HT1080 (cell line): Measurements from ENCODE around the gene PPTC7. TPM values are rescaled to one million over a fixed set of nuclear protein-coding genes. Genes with fewer than 3 reads are reported as not detected.
"Not testable (repeated sequence)": the region's sequence is repeated elsewhere in the genome, so short reads cannot be mapped to it uniquely, and the experiment has no call there.

Experiments
- DNase-seq: peaks from one replicate; pipeline ENCODE4 v3.0.0-alpha.2; 2015; ENCODE audit warnings: low read depth
- polyA plus RNA-seq, 2 experiments: library from polyadenylated mRNA; depleted of rRNA; stranded (reverse); fragments of >200 nt; gene quantifications; 2 replicates each; pipeline ENCODE4 v1.2.3, GENCODE V29; 2015
- total RNA-seq: library from RNA; depleted of rRNA; stranded (reverse); fragments of >200 nt; shearing (Covaris generic); gene quantifications from 2 replicates; pipeline ENCODE4 v1.2.3, GENCODE V29; 2014; rRNA removed

Gene PPTC7
- total RNA-seq = 5.8 and 14.9 TPM in 2 replicates
- polyA plus RNA-seq (2015; cell fraction: cytosol; rRNA removed) = 17.6 and 24.2 TPM in 2 replicates
- 18.5 and 19.8 TPM in 2 replicates for polyA plus RNA-seq (2015; cell fraction: nucleus; rRNA removed)

GRCh38 chr12:110583137-110584059 is at the start of gene PPTC7:
Gene PPTC7, minus strand, starts transcription at chr12:110583318. Its CDS starts 287 bp downstream, at chr12:110583031.
- peak; percentile 84 for DNase-seq

- no peak for DNase-seq
Observed at GRCh38 chr12:110627500-110628195, 44.5 kb upstream of the PPTC7 start.

GRCh38 chr12:110622582-110622981 is 39.5 kb upstream of the PPTC7 start:
- DNase-seq = no peak

GRCh38 chr12:110619534-110619953 is 36.4 kb upstream of the PPTC7 start:
- DNase-seq = peak; percentile 32

- no peak for DNase-seq
Observed at GRCh38 chr12:110616471-110617115, 33.5 kb upstream of the PPTC7 start.

GRCh38 chr12:110615171-110615570 is 32.1 kb upstream of the PPTC7 start:
- no peak for DNase-seq

- peak; percentile 93 for DNase-seq
Observed at GRCh38 chr12:110613771-110614684, 30.9 kb upstream of the PPTC7 start, which contains the start of gene TCTN1. Gene TCTN1, plus strand, starts transcription at chr12:110614129. Its CDS starts 54 bp downstream, at chr12:110614183.

GRCh38 chr12:110613071-110613770 is 30.1 kb upstream of the PPTC7 start:
- DNase-seq = no peak

- no peak for DNase-seq
Observed at GRCh38 chr12:110606253-110606611, 23.1 kb upstream of the PPTC7 start.

- DNase-seq = peak; percentile 42
Observed at GRCh38 chr12:110602085-110602814, 19.1 kb upstream of the PPTC7 start.

- DNase-seq = peak; percentile 45
Observed at GRCh38 chr12:110600254-110600653, 17.1 kb upstream of the PPTC7 start.

- no peak for DNase-seq
Observed at GRCh38 chr12:110599334-110599733, 16.2 kb upstream of the PPTC7 start.

- DNase-seq = no peak
Observed at GRCh38 chr12:110597885-110598284, 14.8 kb upstream of the PPTC7 start.

GRCh38 chr12:110592919-110593318 is 9.8 kb upstream of the PPTC7 start:
- DNase-seq = not testable (repeated sequence)

GRCh38 chr12:110592078-110592477 is 9.0 kb upstream of the PPTC7 start:
- no peak for DNase-seq

- no peak for DNase-seq
Observed at GRCh38 chr12:110591451-110592051, 8.4 kb upstream of the PPTC7 start.

- no peak for DNase-seq
Observed at GRCh38 chr12:110590806-110591326, 7.7 kb upstream of the PPTC7 start.

- DNase-seq = no peak
Observed at GRCh38 chr12:110590059-110590458, 6.9 kb upstream of the PPTC7 start.
